IPS-18a (cell line): ENCODE data around the gene PPP6R3.

Experiments
- H3K27ac ChIP-seq: one replicate; pipeline ENCODE4 v1.5.1; 2013; ENCODE audit warnings: low read length
- H3K27me3 ChIP-seq: one replicate; pipeline ENCODE4 v1.6.1; 2013; ENCODE audit warnings: mild to moderate bottlenecking, low read length; ENCODE audit not compliant: control insufficient read depth, insufficient read depth
- H3K36me3 ChIP-seq: one replicate; pipeline ENCODE4 v1.6.1; 2013; ENCODE audit warnings: low read depth, low read length; ENCODE audit not compliant: control insufficient read depth
- H3K4me1 ChIP-seq: one replicate; pipeline ENCODE4 v1.6.1; 2013; ENCODE audit warnings: low read depth, low read length; ENCODE audit not compliant: control insufficient read depth
- H3K4me3 ChIP-seq: one replicate; pipeline ENCODE4 v1.5.1; 2013; ENCODE audit warnings: low read length
- H3K9ac ChIP-seq: one replicate; pipeline ENCODE4 v1.6.1; 2013; ENCODE audit warnings: mild to moderate bottlenecking, low read length, moderate library complexity
- H3K9me3 ChIP-seq: one replicate; pipeline ENCODE4 v1.6.1; 2013; ENCODE audit warnings: low read depth, low read length; ENCODE audit not compliant: control insufficient read depth

The PPP6R3 gene, protein sequence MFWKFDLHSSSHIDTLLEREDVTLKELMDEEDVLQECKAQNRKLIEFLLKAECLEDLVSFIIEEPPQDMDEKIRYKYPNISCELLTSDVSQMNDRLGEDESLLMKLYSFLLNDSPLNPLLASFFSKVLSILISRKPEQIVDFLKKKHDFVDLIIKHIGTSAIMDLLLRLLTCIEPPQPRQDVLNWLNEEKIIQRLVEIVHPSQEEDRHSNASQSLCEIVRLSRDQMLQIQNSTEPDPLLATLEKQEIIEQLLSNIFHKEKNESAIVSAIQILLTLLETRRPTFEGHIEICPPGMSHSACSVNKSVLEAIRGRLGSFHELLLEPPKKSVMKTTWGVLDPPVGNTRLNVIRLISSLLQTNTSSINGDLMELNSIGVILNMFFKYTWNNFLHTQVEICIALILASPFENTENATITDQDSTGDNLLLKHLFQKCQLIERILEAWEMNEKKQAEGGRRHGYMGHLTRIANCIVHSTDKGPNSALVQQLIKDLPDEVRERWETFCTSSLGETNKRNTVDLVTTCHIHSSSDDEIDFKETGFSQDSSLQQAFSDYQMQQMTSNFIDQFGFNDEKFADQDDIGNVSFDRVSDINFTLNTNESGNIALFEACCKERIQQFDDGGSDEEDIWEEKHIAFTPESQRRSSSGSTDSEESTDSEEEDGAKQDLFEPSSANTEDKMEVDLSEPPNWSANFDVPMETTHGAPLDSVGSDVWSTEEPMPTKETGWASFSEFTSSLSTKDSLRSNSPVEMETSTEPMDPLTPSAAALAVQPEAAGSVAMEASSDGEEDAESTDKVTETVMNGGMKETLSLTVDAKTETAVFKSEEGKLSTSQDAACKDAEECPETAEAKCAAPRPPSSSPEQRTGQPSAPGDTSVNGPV

DNA sequence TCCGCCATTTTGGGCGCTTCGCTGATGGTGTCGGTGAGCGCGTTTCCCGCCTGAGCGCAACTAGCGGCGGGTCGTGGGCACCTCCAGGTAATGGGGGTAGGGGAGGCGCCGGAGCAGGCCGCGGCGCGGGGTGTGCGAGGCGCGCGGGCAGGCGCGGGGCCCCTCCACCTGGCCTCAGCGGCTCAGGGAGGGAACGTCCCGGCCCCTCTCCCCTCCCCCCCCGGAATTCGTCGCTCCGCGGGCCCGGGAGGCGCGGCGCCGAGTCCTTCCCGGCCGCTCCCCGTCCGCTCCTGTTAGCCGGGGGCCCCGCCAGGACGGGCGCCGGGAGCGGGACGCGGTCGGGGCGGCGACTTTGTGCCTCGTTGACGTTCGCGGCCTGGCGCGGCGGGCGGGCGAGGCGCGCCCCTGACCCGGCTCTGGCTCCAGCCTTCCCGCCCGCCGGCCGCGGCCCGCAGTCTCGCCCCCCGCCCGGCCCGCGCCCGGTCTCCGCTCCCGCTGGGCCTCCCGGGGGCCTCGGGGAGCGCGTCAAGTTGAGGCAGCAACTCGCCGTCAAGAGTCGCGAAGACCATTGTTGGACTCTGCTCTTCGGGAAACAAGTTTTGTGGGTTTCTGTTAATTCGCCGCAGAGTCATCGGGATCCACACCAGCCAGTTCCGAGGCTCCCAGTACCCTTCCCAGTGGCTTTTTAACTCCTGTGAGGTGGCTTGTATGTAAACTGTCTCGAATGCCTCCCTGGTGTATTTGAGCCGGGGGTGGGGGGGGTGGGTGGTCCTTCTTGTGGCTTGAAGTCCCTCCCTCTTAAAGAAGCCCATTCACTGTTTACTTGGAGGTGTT is at the start of gene PPP6R3:
Gene PPP6R3, plus strand, starts transcription at position 12 of the 834 bp plus-strand sequence. CDS start 76,913 bp downstream, outside the sequence.
- no peaks in the 10 kb centered on the region for H3K36me3 ChIP-seq
- H3K9ac ChIP-seq: peak within 1 kb of the TSS; percentile 78
- peak within 1 kb of the TSS; percentile 83 for H3K4me3 ChIP-seq
- no peaks in the 10 kb centered on the region for H3K27me3 ChIP-seq
- no peaks in the 10 kb centered on the region for H3K9me3 ChIP-seq
- peaks cover 13% of the 10 kb centered on the region for H3K4me1 ChIP-seq
- no peak within 1 kb of the TSS for H3K27ac ChIP-seq

DNA sequence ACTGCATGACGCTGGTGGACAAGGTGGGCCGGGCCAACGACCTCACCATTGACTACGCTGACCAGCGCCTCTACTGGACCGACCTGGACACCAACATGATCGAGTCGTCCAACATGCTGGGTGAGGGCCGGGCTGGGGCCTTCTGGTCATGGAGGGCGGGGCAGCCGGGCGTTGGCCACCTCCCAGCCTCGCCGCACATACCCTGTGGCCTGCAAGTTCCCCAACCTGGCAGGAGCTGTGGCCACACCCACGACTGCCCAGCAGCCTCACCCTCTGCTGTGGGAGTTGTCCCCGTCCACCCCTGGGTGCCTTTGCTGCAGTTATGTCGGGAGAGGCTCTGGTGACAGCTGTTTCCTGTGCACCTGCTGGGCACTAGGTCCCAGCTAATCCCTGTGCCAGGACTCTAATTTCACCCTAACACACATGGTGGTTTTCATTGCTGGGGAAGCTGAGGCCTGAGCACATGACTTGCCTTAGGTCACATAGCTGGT is 49.0 kb upstream of the PPP6R3 start:
- Histone ChIP-seq H3K27me3 (no peaks in the 10 kb centered on the region), H3K4me3 (no peak overlapping the region), H3K36me3 (peaks cover 52% of the 10 kb centered on the region), H3K9me3 (no peaks in the 10 kb centered on the region), H3K9ac (no peak overlapping the region), H3K4me1 (no peaks in the 10 kb centered on the region), H3K27ac (no peak overlapping the region)

DNA sequence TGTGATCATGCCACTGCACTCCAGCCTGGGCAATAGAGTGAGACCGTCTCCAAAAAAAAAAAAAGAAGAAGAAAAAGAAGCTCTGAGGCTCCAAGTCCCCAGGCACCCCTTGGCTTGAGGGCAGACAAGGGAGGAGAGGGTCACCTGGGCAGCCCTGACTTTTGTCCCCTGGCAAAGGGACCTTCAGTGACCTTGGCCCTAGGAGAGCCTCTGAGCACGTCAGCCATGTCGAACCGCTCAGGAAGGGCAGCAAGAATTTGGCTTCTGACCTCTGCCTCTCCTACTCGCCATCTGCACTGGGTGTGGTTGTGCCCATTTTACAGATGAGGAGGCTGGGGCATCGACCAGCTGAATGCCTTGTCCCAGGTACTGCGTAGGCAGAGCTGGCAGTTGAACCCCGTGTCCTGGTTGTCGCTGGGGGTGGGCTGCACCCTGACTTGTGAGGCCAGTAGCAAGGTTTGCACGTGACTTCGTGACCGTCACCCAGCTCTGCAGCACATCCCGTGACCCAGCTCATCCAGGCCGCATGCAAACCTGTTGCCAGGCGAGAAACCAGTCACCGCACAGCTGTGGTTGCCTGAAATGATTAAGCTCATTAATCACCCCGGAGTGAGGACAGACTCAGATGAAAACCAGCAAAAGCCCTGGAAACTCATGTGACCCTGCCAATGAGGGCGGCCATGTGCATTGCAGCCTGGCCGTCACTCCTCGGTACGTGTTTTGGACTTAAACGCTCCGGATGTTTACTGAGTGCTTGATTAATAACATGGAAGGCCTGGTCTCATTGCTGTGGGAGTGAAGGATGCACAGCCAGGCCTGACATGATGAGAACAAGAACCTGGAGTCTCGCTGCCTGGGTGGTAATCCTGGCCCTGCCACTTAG is 47.7 kb upstream of the PPP6R3 start:
- H3K36me3 ChIP-seq: peaks cover 51% of the 10 kb centered on the region
- no peaks in the 10 kb centered on the region for H3K27me3 ChIP-seq
- no peaks in the 10 kb centered on the region for H3K9me3 ChIP-seq
- no peak overlapping the region for H3K4me3 ChIP-seq
- H3K4me1 ChIP-seq: no peaks in the 10 kb centered on the region
- H3K9ac ChIP-seq: no peak overlapping the region
- H3K27ac ChIP-seq: no peak overlapping the region

DNA sequence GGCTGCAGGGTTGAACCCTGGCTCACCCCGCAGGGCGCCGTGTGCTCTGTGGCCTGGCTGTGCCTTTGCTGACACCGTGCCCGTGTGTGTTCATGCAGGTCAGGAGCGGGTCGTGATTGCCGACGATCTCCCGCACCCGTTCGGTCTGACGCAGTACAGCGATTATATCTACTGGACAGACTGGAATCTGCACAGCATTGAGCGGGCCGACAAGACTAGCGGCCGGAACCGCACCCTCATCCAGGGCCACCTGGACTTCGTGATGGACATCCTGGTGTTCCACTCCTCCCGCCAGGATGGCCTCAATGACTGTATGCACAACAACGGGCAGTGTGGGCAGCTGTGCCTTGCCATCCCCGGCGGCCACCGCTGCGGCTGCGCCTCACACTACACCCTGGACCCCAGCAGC is 47.0 kb upstream of the PPP6R3 start:
- no peak overlapping the region for H3K4me3 ChIP-seq
- no peaks in the 10 kb centered on the region for H3K27me3 ChIP-seq
- no peak overlapping the region for H3K27ac ChIP-seq
- no peak overlapping the region for H3K9ac ChIP-seq
- H3K9me3 ChIP-seq: no peaks in the 10 kb centered on the region
- H3K36me3 ChIP-seq: peaks cover 51% of the 10 kb centered on the region
- H3K4me1 ChIP-seq: no peaks in the 10 kb centered on the region

DNA sequence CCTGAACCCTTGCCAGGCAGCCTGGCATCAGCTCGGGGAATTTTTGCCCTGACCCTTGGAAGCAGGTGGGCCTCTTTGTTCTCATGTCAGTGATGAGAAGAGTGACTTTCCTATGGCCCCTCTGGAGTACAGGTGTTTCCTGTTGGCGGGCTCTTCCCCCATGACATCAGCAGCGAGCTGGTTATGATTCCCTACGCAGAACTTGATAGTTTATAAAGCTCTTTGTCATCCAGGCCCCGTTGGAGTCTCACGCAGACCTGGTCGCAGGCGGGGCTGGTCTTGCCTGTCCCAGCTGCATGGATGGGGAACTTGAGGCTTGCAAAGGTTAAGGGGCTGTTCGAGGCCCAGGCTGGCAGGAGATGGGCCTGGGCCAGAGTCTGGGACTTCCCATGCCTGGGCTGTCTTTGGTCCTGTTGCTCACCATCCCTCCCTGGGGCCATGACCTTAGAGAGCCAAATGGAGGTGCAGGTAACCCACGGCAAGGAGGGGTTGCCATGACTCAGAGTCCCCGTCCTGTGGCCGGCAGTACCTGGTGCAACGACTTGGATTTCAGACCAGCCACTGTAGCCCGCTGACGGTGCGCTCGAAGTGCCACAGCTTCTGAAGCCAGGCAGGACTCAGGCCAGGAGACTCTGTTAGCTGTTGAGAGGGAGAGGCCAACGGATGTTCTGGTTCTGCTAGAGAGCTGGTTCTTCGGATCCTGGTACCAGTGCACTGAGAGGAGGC is 45.9 kb upstream of the PPP6R3 start:
- Histone ChIP-seq H3K9me3 (no peaks in the 10 kb centered on the region), H3K27ac (no peak overlapping the region), H3K4me3 (no peak overlapping the region), H3K27me3 (no peaks in the 10 kb centered on the region), H3K4me1 (no peaks in the 10 kb centered on the region), H3K9ac (no peak overlapping the region), H3K36me3 (peaks cover 51% of the 10 kb centered on the region)

DNA sequence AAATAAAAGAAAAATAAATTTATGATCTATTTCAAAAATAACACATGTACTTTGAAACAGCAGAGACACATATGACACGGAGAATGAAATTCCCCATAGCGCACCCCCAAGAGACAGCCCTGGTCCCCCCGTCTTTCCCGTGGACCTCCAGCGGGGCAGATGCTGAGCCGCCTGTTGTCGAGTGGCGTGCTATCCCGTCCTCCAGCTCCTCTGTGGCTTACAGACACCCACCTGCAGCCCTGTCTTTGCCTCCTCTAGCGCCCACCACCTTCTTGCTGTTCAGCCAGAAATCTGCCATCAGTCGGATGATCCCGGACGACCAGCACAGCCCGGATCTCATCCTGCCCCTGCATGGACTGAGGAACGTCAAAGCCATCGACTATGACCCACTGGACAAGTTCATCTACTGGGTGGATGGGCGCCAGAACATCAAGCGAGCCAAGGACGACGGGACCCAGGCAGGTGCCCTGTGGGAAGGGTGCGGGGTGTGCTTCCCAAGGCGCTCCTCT is 44.4 kb upstream of the PPP6R3 start:
- H3K4me1 ChIP-seq: no peaks in the 10 kb centered on the region
- H3K27me3 ChIP-seq: no peaks in the 10 kb centered on the region
- H3K27ac ChIP-seq: no peak overlapping the region
- no peak overlapping the region for H3K9ac ChIP-seq
- H3K4me3 ChIP-seq: no peak overlapping the region
- H3K9me3 ChIP-seq: no peaks in the 10 kb centered on the region
- H3K36me3 ChIP-seq: peaks cover 40% of the 10 kb centered on the region

DNA sequence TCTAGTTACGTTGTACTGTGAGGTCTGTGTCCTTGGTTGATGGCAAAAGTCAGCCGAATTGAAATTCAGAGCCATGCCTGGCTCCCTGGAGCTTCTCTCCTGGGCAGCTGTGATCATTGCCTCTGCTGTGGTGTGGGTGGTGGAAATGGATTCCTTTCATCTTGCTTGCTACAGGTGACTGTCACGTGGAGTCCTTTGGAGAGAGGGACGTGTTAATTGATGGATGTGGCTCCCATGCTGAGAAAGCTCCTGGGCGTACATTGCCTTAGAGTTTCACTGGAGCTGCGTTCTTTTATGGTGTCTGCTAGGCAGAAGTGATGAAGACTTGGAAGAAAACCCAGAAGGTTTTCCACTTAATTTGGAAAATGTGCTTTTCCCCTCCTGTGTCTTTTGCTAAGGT is 41.9 kb upstream of the PPP6R3 start:
- Histone ChIP-seq H3K9ac (no peak overlapping the region), H3K27me3 (no peaks in the 10 kb centered on the region), H3K4me1 (no peaks in the 10 kb centered on the region), H3K4me3 (no peak overlapping the region), H3K36me3 (peaks cover 23% of the 10 kb centered on the region), H3K27ac (no peak overlapping the region), H3K9me3 (no peaks in the 10 kb centered on the region)

DNA sequence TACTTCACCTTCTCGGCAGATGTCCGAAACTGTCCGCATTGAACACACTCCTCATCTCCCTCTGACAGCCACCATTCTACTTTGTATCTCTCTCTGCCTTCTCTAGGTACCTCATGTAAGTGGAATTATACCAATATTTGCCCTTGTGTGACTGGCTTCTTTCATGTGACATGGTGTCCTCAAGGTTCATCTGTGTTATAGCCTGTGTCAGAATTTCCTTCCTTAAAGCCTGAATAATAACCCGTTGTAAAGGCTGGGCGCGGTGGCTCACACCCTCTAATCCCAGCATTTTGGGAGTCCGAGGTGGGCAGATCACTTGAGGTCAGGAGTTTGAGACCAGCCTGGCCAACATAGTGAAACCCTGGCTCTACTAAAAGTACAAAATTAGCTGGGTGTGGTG is 40.4 kb upstream of the PPP6R3 start:
- Histone ChIP-seq H3K36me3 (peaks cover 9% of the 10 kb centered on the region), H3K9me3 (no peaks in the 10 kb centered on the region), H3K27me3 (no peaks in the 10 kb centered on the region), H3K27ac (no peak overlapping the region), H3K9ac (no peak overlapping the region), H3K4me3 (no peak overlapping the region), H3K4me1 (no peaks in the 10 kb centered on the region)

DNA sequence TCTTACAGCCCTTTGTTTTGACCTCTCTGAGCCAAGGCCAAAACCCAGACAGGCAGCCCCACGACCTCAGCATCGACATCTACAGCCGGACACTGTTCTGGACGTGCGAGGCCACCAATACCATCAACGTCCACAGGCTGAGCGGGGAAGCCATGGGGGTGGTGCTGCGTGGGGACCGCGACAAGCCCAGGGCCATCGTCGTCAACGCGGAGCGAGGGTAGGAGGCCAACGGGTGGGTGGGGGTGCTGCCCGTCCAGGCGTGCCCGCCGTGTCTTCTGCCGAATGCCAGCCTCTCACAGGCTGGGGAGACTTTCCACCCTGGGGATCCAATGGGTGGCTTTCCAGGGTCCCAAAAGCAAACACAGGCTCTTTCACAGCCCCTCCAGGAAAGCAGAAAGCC is 37.1 kb upstream of the PPP6R3 start:
- no peak overlapping the region for H3K27ac ChIP-seq
- no peaks in the 10 kb centered on the region for H3K4me1 ChIP-seq
- peaks cover 5% of the 10 kb centered on the region for H3K36me3 ChIP-seq
- H3K9me3 ChIP-seq: no peaks in the 10 kb centered on the region
- H3K27me3 ChIP-seq: no peaks in the 10 kb centered on the region
- H3K4me3 ChIP-seq: no peak overlapping the region
- H3K9ac ChIP-seq: no peak overlapping the region

DNA sequence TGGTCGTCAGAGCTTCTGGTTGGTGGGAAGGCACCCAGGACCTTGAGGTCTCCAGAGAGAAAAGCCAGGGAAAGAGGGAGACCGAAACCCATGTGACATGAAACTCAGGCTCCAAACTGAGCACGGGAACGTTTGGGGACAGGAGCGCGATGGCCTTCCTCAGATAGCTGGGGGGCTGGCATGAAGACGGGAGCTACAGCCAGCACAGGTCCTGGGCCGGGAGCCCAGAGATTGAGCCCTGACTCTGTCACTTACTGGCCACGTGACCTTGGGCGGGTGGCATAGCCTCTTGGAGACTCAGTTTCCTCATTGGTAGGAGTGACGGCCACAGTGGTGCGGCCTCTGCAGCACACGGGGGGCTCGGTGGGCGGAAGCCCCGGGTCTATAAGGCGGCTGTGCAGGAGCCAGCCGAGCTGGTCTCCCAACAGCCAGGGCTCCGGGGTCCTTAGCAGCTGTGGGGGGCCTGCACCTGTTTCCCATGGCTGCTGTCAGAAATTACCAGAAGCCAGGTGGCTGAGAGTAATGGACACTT is 36.4 kb upstream of the PPP6R3 start:
- H3K27me3 ChIP-seq: no peaks in the 10 kb centered on the region
- peaks cover 7% of the 10 kb centered on the region for H3K36me3 ChIP-seq
- H3K27ac ChIP-seq: no peak overlapping the region
- H3K9me3 ChIP-seq: no peaks in the 10 kb centered on the region
- no peak overlapping the region for H3K4me3 ChIP-seq
- H3K4me1 ChIP-seq: no peaks in the 10 kb centered on the region
- H3K9ac ChIP-seq: no peak overlapping the region
